Occipital lobe (tissue), 2 donors: Measurements from ENCODE around the gene OR2AG1. TPM values are rescaled to one million over a fixed set of nuclear protein-coding genes. Genes with fewer than 3 reads are reported as not detected.

Source experiments
- DNase-seq: peaks from one replicate; lab custom pipeline; 2025; lab: John Stamatoyannopoulos, UW
- total RNA-seq: library from RNA; depleted of rRNA; stranded (reverse); fragments of >200 nt; gene quantifications from one replicate; pipeline ENCODE4 v1.2.3, GENCODE V29; 2014

Gene OR2AG1, protein sequence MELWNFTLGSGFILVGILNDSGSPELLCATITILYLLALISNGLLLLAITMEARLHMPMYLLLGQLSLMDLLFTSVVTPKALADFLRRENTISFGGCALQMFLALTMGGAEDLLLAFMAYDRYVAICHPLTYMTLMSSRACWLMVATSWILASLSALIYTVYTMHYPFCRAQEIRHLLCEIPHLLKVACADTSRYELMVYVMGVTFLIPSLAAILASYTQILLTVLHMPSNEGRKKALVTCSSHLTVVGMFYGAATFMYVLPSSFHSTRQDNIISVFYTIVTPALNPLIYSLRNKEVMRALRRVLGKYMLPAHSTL
- not detected for total RNA-seq

DNA sequence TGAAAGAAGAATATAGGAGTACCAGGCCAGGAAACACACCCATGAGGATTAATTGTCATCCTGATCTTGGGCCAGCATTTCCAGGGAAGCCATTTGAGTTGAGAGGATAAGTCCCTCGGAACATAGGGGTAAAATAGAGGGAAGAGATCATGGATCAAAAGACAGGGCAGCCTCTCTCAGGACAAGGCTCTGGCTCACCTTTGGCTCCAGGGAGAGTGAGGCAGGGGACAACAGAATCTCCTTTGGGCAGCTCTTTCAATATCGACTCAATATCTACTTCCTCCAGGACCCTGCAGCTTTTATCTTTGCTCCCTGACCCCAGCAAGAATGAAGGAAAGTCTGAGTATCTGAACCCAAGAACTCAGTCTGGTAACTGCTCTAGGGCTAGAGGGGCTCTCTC is at the start of gene OR2AG1:
Gene OR2AG1 (plus strand): TSS at position 301 of the 400 bp plus-strand sequence. CDS start 2,018 bp downstream, outside the sequence.
- DNase-seq, result no peak

- no peak for DNase-seq
Observed at GRCh38 chr11:6733326-6734275, 49.2 kb upstream of the OR2AG1 start.

DNA sequence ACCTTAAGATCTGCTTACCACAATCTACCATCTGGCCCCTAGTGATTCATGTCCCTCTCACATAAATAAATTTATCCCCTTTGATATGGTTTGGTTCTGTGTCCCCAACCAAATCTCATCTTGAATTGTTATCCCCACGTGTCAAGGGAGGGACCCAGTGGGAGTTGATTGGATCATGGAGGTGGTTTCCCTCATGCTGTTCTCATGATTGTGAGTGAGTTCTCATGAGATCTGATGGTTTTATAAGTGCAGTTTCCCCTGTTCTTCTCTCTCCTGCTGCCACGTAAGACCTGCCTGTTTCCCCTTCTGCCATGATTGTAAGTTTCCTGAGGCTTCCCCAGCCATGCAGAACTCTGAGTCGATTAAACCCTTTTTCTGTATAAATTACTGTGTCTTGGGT is 48.2 kb upstream of the OR2AG1 start:
- DNase-seq, result no peak

DNA sequence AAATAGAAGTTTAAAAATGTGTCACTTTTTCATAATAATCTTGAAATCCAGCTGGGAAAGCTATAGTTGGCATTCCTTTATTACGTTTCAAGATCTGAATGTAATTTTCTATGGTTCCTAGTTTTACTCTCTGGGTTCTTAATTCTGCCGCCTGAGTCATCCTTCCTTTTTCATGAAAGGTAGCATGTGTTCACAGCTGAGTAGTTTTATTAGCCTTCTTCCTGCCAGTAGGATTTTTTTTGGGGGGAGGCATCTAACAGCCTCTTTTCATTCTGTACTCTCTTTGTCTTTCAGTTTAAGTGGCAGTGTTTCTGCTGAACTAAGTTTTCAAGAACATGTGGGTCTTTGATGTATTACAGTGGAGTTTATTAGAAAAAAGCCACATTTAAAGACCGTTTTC is 47.5 kb upstream of the OR2AG1 start:
- no peak for DNase-seq

GRCh38 chr11:6736495-6737121 is 46.2 kb upstream of the OR2AG1 start:
- DNase-seq, result no peak

GRCh38 chr11:6737872-6738466 is 44.9 kb upstream of the OR2AG1 start:
- DNase-seq, result no peak

- DNase-seq, result no peak
Observed at GRCh38 chr11:6738590-6738989, 44.2 kb upstream of the OR2AG1 start.

GRCh38 chr11:6742260-6742659 is 40.6 kb upstream of the OR2AG1 start:
- no peak for DNase-seq

GRCh38 chr11:6745018-6745417 is 37.8 kb upstream of the OR2AG1 start:
- no peak for DNase-seq

- DNase-seq, result no peak
Observed at GRCh38 chr11:6745465-6746015, 37.3 kb upstream of the OR2AG1 start.

- DNase-seq, result no peak
Observed at GRCh38 chr11:6746086-6746618, 36.7 kb upstream of the OR2AG1 start.

- no peak for DNase-seq
Observed at GRCh38 chr11:6746626-6747025, 36.2 kb upstream of the OR2AG1 start.

DNA sequence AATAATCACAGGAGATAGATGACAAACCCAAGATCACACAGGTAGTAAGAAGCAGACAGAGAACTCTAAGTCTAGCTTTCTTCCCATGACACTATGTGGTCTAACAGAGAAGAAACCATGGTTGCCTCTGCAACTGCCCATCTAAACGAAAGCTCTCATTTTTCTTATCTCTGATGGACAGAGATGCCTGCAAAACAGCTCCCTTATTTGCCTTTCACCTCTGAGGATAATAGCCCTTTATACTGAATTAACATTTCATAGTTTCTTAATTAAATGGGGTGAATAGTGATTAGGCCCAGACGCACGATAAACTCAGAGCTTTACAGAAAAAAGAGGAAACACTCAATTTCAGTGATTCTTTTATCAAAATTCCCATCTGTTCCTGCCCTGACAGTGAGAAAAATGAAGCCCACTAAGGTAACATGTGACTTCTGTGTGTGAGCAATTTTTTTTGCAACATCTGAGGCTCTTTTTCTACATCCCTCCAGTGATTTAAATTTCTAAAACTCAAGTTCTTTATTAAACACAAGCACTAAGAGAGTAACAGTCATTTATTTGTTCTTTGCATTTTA is 35.6 kb upstream of the OR2AG1 start:
- DNase-seq, result no peak

- no peak for DNase-seq
Observed at GRCh38 chr11:6755303-6755952, 27.4 kb upstream of the OR2AG1 start.

GRCh38 chr11:6755953-6756347 is 26.9 kb upstream of the OR2AG1 start:
- no peak for DNase-seq

- DNase-seq, result peak; percentile 34
Observed at GRCh38 chr11:6757373-6757967, 25.4 kb upstream of the OR2AG1 start.

GRCh38 chr11:6771926-6772893 is 10.6 kb upstream of the OR2AG1 start, which contains the start of gene OR2AG2:
OR2AG2 (minus strand) TSS chr11:6771976; CDS start chr11:6768957, 3,019 bp downstream.
- no peak for DNase-seq

GRCh38 chr11:6778518-6778917 is 4.3 kb upstream of the OR2AG1 start:
- no peak for DNase-seq
